Peyer's patch (tissue), 4 donors: Measurements from ENCODE around the gene OCLN.

ENCODE experiments used
- CTCF ChIP-seq, 6 experiments: fragments of 450-650 bp in 4 of 6; fragments of 200-600 bp in 2 of 6; sonication (generic) in 1 of 6; IDR thresholded peaks; one replicate each; pipeline ENCODE4 v1.5.1; 2017 to 2019; ENCODE audit warnings: antibody characterized with exemption in 6 of 6, mild to moderate bottlenecking in 3 of 6, moderate library complexity in 1 of 6
- POLR2A ChIP-seq, 2 donors: fragments of 450-650 bp; IDR thresholded peaks; one replicate each; pipeline ENCODE4 v1.5.1; 2017; ENCODE audit warnings: antibody characterized with exemption in 2 of 2, mild to moderate bottlenecking in 2 of 2, moderate library complexity in 2 of 2

- TF ChIP-seq CTCF (IDR thresholded peaks at IDR 0.05) (no peak), POLR2A (IDR thresholded peaks at IDR 0.05) (no peak)
Observed at GRCh38 chr5:69528609-69529008, 36.0 kb downstream of the OCLN start.
